GM18951 (cell line): ENCODE results near the gene FBN1.

Experiments
- POLR2A ChIP-seq: IDR thresholded peaks from 4 replicates; pipeline ENCODE4 v1.6.1; 2011; ENCODE audit warnings: mild to moderate bottlenecking; ENCODE audit not compliant: insufficient read length, insufficient read depth; ENCODE audit errors: extremely low read depth
- in situ Hi-C: fragments of 300-500 bp; cut with MboI; formaldehyde crosslinking; loops from one replicate; pipeline ENCODE4 v1.12.0; 2022; ENCODE audit warnings: low sequenced_read_pairs, mixed read lengths, inconsistent platforms; ENCODE audit not compliant: unreplicated experiment

Gene FBN1

DNA sequence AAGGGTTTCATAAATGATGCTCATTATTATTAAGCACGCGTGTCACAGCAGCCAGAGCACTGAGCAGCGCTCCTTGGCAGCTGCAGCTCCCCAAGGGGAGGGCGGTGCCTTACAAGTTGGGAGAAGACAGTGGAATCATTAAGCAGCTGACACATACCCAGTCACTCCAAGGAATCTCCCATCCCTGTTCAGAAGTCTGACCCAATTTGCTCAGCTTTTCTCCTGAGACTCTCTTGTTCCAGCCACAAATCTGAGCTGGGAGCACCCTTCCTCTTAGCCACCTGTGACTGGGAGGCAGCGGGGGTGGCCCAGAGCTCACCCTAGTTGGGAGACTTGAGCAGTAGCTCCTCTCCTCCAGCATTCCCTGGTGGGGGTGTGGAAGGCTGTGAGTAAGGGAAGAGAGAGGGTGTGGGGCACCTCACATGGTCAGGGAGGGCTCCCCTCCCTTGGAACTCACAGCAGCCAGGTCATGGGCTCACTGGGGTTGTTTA lies 249.9 kb downstream of the FBN1 start:
- in situ Hi-C loops = no loop called here
- TF ChIP-seq POLR2A = no peak

GRCh38 chr15:48394970-48395369 lies 250.5 kb downstream of the FBN1 start:
- TF ChIP-seq POLR2A = no peak
- in situ Hi-C loops = no loop called here

- in situ Hi-C loops = no loop called here
- no peak for TF ChIP-seq POLR2A
Observed at GRCh38 chr15:48393645-48394506, 251.6 kb downstream of the FBN1 start.

DNA sequence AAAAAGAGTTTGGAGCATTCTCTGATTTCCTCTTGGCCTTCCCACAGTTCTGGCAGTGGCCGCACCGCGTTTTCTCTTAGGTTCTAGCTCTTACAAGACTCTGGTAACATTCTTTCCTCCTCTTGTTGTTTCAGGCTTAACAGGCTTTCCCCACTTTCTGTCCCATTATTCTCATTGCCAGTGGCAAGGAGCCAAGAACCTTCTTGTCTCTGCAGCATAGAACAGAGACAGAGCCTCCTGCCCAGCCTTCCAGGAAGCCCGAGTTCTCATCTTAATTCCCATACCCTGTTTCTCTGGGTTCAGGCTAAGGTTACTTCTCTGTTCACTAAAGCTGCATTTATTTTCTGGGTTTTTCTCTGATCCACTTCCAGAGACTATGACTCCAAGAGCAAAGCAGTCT lies 253.2 kb downstream of the FBN1 start:
- in situ Hi-C loops = no loop called here
- TF ChIP-seq POLR2A = no peak

GRCh38 chr15:48391950-48392349 lies 253.6 kb downstream of the FBN1 start:
- TF ChIP-seq POLR2A = no peak
- in situ Hi-C loops = no loop called here

DNA sequence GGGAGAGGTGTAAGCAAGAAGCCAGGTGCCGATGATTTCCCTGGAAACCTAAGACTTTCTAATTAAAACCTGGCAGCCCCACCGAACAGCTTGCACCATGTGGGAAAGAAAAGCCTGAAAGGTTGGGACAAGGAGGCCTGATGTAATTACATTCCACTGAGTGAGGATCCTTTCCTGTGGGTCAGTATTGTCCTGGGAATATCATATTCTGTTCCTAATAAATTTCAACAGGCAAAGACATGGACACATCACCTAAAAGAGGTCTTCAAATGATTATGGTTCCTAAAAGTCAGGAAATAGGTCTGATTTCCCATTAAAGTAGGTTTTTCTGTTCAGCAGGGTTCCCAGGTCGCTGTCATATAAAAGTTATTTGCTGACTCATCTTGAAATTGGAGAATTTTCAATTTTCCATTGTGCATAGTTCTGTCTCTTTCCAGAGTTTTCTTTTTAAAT lies 255.8 kb downstream of the FBN1 start:
- no peak for TF ChIP-seq POLR2A
- in situ Hi-C loops = no loop called here

GRCh38 chr15:48388910-48389309 lies 256.6 kb downstream of the FBN1 start:
- in situ Hi-C loops = no loop called here
- no peak for TF ChIP-seq POLR2A

- no peak for TF ChIP-seq POLR2A
Observed at GRCh38 chr15:48388016-48388851, 257.3 kb downstream of the FBN1 start.

DNA sequence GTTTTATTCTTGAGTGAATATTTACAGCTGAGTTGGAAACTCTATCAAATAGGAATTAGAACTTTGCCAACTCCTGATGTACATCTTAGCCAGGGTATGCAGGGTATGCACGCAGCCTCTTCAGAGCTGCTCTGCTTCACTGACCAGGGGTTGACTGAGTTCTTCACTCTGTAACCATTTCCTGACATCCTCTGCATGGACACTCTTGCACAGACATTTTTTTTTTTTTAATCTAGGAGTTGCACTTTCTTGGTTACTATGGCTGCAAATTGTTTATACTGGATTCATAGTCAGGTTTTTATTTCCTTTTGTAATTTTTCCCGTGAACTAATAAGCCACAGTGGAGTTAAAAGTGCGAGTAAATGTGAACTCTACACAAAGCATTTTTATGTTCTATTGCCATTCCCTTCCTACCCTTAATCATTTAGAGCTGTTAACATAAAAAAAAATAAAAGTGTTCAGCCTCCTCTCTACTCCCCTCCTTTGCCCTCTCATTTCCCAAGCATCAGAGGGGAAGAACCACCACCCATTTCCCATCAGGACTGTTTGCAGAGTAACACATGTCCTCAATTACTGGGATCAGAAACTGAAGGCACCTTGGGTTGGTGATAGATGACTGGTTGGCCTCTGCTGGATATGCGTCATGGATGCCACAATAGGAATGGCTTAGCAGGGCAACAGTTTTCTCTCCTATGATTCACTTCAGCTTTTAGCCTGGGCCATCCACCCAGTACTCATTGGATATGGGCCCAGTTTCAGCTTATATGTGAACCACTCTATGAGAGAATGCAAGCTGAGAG lies 260.3 kb downstream of the FBN1 start:
- in situ Hi-C loops = no loop called here
- TF ChIP-seq POLR2A = no peak

More at GRCh38 chr15:48388016-48388851, 257.3 kb downstream of the FBN1 start:
- in situ Hi-C loops = no loop called here

GRCh38 chr15:48384616-48385015 lies 260.9 kb downstream of the FBN1 start:
- in situ Hi-C loops = no loop called here

GRCh38 chr15:48383031-48383430 lies 262.5 kb downstream of the FBN1 start:
- no peak for TF ChIP-seq POLR2A
- in situ Hi-C loops = no loop called here

More at GRCh38 chr15:48384616-48385015, 260.9 kb downstream of the FBN1 start:
- no peak for TF ChIP-seq POLR2A

DNA sequence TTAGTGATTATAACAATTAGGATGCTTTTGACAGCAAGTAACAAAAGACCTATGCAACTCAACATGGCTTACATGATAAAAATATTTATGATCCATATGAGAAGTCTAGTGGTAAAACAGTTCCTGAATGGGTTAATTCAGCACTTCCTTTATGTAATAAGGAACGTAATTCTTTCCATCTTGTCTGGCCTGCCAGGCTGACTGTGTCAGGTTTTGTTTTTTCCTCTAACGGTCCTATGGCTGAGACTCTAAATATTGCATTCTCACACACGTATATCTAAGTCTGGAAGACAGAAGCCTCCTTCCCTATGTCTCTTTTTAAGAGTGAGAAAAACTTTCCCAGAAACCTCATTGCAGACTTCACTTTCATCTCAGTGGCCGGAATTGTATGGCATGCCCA lies 263.6 kb downstream of the FBN1 start:
- in situ Hi-C loops = no loop called here
- no peak for TF ChIP-seq POLR2A

DNA sequence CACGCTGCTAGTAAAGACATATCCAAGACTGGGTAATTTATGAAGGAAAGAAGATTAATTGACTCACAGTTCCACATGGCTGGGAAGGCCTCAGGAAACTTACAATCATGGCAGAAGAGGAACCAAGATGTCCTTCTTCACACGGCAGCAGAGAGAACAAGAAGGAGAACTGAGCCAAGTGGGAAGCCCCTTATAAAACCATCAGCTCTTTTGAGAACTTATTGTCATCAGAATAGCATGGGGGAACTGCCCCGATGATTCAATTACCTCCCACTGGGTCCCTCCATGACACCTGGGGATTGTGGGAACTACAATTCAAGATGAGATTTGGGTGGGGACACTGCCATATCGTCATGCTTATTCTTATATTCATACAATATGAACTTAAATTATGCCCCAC lies 265.3 kb downstream of the FBN1 start:
- in situ Hi-C loops = no loop called here
- TF ChIP-seq POLR2A = no peak

- in situ Hi-C loops = no loop called here
- TF ChIP-seq POLR2A = no peak
Observed at GRCh38 chr15:48375767-48376166, 269.7 kb downstream of the FBN1 start.
